Measurements from ENCODE around the gene SLC24A4. TPM values are rescaled to one million over a fixed set of nuclear protein-coding genes. Genes with fewer than 3 reads are reported as not detected.

The SLC24A4 gene
- total RNA-seq, 1 experiment from 2014 or later = not detected

- no peaks in the 10 kb centered on the region for H3K36me3 ChIP-seq (ENCODE audit: control insufficient read depth in 1 of 2, insufficient read depth in 2 of 2, low read length in 2 of 2)
Observed at GRCh38 chr14:92309968-92310530, 12.9 kb upstream of the SLC24A4 start.

More at GRCh38 chr14:92309968-92310530, 12.9 kb upstream of the SLC24A4 start:
- ATAC-seq (no peak), DNase-seq (ENCODE audit: low read depth, low spot score) (no peak)
- Histone ChIP-seq H3K27ac (ENCODE audit: low read depth, low read length) (no peak overlapping the region), H2AFZ (ENCODE audit: low read depth, low read length, poor library complexity, severe bottlenecking) (no peak overlapping the region), H3K9me2 (ENCODE audit: insufficient read depth) (no peaks in the 10 kb centered on the region), H3K4me3 (replicated peaks in 1 of 2; ENCODE audit: low read depth in 1 of 2, low read length in 2 of 2) (no peak overlapping the region), H3K4me2 (ENCODE audit: low read length) (no peak overlapping the region), H3K27me3 (ENCODE audit: insufficient read depth, low read length) (no peaks in the 10 kb centered on the region), H4K20me1 (ENCODE audit: insufficient read depth) (no peaks in the 10 kb centered on the region), H3K9ac (ENCODE audit: low read length) (no peak overlapping the region), H3K79me2 (ENCODE audit: insufficient read depth, low read length) (no peaks in the 10 kb centered on the region), H3K9me3 (ENCODE audit: control insufficient read depth in 1 of 2, insufficient read depth in 1 of 2, low read depth in 1 of 2, low read length in 2 of 2) (no peaks in the 10 kb centered on the region), H3K4me1 (ENCODE audit: control insufficient read depth in 1 of 2, insufficient read depth in 2 of 2, low read length in 2 of 2) (no peaks in the 10 kb centered on the region)
- ChIA-PET RAD21 (ENCODE audit: low non-redundant PET in 1 of 2, low total read pairs in 2 of 2, uncharacterized antibody in 2 of 2, unreplicated experiment in 2 of 2) (no interaction called here), CTCF (no interaction called here), POLR2A (no interaction called here)
- no TSS peak for BruUV-seq (replicated peaks)
- TF ChIP-seq CBX3 (IDR thresholded peaks at IDR 0.05; ENCODE audit: low read depth) (no peak), EGR1 (IDR thresholded peaks at IDR 0.05; ENCODE audit: low read depth) (no peak), POLR2AphosphoS5 (IDR thresholded peaks at IDR 0.05; ENCODE audit: low read depth, low read length) (no peak), CEBPB (IDR thresholded peaks at IDR 0.05; ENCODE audit: low read depth) (no peak), ZBTB33 (IDR thresholded peaks at IDR 0.05; ENCODE audit: extremely low read depth, insufficient replicate concordance, low read length) (no peak), YY1 (IDR thresholded peaks at IDR 0.05; ENCODE audit: extremely low read depth, insufficient replicate concordance, low read depth, low read length) (no peak), EZH2 (IDR thresholded peaks at IDR 0.05) (no peak), ZFX (IDR thresholded peaks at IDR 0.05) (no peak), FOSL1 (IDR thresholded peaks at IDR 0.05; ENCODE audit: low read depth) (no peak), EZH2phosphoT487 (IDR thresholded peaks at IDR 0.05; ENCODE audit: borderline replicate concordance) (no peak)
- TF ChIP-seq, protein P1, sequence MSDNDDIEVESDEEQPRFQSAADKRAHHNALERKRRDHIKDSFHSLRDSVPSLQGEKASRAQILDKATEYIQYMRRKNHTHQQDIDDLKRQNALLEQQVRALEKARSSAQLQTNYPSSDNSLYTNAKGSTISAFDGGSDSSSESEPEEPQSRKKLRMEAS (IDR thresholded peaks at IDR 0.05) = no peak
- intact Hi-C loops (cut with micrococcal nuclease) = no loop called here
